NCI-H748 (cell line): ENCODE results near the gene MC5R.

Source experiments
- DNase-seq: peaks from one replicate; lab custom pipeline; 2025; ENCODE audit not compliant: unreplicated experiment; lab: John Stamatoyannopoulos, UW

MC5R gene

DNA sequence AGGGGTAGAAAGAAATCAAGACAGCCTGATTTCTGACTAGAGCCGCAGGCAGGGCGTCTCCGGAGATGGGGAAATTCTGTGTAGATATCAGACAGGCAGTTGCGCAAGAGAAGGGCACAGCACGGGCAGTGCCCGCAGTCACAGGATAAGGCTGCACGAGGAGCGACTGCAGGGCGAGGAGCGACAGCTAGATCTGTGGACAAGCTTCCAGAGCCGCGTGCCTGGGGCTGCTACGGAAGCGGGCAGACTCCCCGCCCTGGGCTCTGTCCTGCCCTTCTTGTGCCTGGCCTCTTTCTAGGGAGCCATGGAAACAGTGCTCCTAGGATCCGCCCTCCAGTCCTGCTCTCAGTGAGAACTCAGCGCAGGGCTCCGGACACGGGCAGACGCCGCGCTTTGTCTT lies 12.6 kb downstream of the MC5R start:
- DNase-seq, result no peak

DNA sequence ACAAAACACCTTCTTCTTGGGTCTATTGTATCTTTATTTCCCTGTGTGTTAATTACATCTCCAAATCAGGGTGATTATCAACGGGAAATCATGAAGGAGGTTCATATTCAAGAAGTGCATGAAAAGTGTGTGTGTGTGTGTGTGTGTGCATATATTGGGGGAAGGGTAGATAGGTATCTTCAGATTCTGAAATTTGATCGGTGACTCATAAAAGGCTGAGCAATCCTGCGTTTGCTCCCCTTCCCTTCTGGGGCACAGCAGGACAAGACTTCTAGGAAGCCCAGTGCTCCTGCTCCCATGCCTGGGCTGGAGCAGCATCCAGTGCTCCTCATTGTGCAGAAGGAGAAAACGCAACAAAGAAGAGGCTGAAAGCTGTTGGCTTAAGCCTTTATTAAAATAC lies 25.8 kb downstream of the MC5R start:
- no peak for DNase-seq

GRCh38 chr18:13862898-13863297 lies 38.9 kb downstream of the MC5R start:
- peak; percentile 76 for DNase-seq

- peak; percentile 51 for DNase-seq
These were observed 44.7 kb downstream of the MC5R start for GRCh38 chr18:13868501-13869271.

- no peak for DNase-seq
These were observed 47.8 kb downstream of the MC5R start for GRCh38 chr18:13871701-13872100.

GRCh38 chr18:13872373-13872772 lies 48.4 kb downstream of the MC5R start:
- no peak for DNase-seq

DNA sequence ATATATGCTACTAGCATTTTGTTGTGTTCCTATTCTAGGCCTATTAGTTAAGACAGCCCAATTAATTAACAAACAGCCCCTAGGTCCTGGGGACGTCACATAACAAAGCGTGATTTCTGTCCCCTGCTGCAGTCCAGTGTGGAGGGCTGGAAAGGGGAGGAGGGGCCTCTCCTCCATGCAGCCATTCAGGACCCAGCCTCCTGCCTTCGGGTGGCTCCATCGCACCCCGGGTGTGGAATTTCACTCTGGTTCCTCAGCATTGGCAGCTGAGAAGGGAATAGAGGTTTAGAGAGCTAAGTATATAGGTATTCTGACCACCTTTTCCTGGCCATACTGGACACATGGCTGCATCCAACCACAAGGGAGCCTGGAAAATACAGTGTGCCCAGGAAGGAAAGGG lies 49.0 kb downstream of the MC5R start:
- DNase-seq, result no peak

DNA sequence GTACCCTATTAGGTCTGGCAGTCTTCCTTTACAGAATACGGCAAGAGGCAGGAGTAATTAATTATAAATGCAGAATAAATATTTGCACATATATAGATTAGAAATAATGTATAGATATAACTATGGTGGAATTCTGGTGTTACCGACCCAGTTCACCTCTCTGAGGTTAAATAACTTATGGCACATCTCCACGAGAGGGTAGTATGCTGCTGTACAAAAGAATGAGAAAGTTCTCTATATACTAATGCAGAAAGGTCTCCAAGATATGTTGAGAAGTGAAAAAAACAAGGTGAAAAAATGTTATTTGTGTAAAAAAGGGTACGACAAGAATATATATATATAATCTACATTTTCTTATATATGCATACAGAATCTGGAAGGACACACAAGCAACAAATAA lies 50.6 kb downstream of the MC5R start:
- DNase-seq, result no peak
